AG09309 (cell line): ENCODE data around the gene PPP1R9A.

Experiments
- DNase-seq: peaks from one replicate; pipeline ENCODE4 v3.0.0-alpha.2; 2010; ENCODE audit warnings: low read depth
- H3K4me3 ChIP-seq: 2 replicates; pipeline ENCODE4 v1.5.1; 2011; ENCODE audit warnings: mild to moderate bottlenecking, low read depth, low read length, moderate library complexity; ENCODE audit not compliant: control insufficient read depth
- CTCF ChIP-seq: IDR thresholded peaks from 2 replicates; pipeline ENCODE4 v1.5.1; 2011; ENCODE audit warnings: mild to moderate bottlenecking, low read depth, low read length, inconsistent platforms; ENCODE audit not compliant: insufficient read depth, control insufficient read depth; ENCODE audit errors: missing control alignments

PPP1R9A gene

DNA sequence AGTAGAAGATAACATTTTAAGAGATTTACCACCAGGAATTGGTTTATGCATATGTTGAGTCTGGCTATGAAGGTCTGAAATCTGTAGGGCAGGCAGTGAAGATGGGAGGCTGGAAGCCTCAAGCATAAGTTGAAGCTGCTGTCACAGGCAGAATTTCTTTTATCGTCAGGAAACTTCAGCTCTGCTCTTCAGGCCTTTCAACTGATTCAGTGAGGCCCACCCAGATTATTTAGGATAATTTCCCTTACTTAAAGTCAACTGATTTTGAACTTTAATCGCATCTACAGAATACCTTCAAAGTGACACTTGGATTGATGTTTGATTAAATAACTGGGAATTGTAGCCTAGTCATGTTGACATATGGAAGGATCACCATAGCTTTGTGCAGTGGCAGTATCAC, 190.5 kb downstream of the PPP1R9A start:
- no peak overlapping the region for H3K4me3 ChIP-seq
- TF ChIP-seq CTCF, result no peak
- DNase-seq, result no peak

DNA sequence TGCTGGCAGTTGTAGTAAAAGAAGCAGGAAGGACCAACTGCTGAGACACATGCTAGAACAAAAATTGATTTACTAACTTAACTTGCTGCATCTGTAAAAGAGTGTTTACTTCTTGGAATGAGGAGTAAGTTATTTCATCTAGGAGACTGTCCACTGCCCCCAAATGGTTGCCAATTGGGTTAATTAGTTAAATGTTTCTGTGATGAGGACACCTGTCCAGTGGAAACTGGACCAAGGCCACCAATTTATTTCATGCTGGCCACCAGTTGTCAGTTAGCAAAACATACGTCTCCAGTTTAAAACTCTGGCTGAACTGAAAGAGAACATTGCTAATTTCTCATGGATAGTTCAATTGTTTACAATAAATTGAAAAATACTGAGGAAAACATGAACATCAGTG, 191.7 kb downstream of the PPP1R9A start:
- no peak for DNase-seq
- no peak for TF ChIP-seq CTCF
- H3K4me3 ChIP-seq, result no peak overlapping the region

- H3K4me3 ChIP-seq, result no peak overlapping the region
- no peak for TF ChIP-seq CTCF
- no peak for DNase-seq
Measured at GRCh38 chr7:95101422-95101821, 194.0 kb downstream of the PPP1R9A start.

DNA sequence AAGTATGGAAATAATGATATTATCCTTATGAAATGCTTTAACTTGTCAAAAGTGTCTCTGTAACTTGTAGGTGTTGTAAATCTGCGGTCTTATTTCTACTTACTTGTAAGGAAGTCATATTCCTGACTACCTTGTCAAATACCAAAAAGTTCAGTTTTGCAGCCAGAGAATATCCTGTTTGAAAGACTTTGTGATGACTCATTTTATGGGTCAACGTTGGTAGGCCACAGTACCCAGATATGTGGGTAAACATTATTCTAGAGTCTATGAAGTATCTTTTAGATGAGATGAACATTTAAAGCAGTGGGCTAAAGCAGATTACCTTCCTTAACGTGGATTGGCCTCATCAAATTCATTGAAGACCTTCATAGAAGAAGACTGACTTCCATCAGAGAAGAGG, 195.3 kb downstream of the PPP1R9A start:
- H3K4me3 ChIP-seq, result no peak overlapping the region
- TF ChIP-seq CTCF, result no peak
- DNase-seq, result no peak

GRCh38 chr7:95104739-95105138, 197.3 kb downstream of the PPP1R9A start:
- DNase-seq, result no peak
- no peak for TF ChIP-seq CTCF
- no peak overlapping the region for H3K4me3 ChIP-seq

GRCh38 chr7:95105627-95106026, 198.2 kb downstream of the PPP1R9A start:
- no peak for TF ChIP-seq CTCF
- DNase-seq, result no peak
- no peak overlapping the region for H3K4me3 ChIP-seq

DNA sequence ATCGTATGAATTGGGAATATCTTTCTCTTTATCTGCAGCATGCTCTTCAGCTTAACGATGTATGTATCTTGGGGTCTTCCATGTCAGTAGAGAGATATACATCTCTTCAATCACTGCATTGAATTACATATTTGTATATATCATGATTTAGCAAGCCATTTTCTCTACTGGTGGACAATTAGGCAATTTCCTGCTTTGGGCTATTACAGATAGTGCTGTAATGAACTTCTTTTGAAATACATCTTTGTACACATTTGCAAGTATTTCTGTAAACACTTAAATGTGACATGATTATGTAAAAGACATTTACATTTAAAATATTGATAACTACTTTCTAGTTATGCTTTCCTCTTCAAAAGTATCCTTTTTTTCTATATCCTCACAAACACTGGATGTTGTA, 199.0 kb downstream of the PPP1R9A start:
- no peak for DNase-seq
- H3K4me3 ChIP-seq, result no peak overlapping the region
- no peak for TF ChIP-seq CTCF
